Trophoblast cell (in vitro differentiated cells and primary cell): Measurements from ENCODE around the gene FHOD3.
A peak's percentile ranks its signal among the peaks of the same experiment; 100 is the strongest.

Source experiments
- DNase-seq, 2 donors: peaks; one replicate each; pipeline ENCODE4 v3.0.0-alpha.2; 2016
- H2AFZ ChIP-seq: 2 replicates; pipeline ENCODE4 v1.6.1; 2013; ENCODE audit warnings: low read length, moderate library complexity, mild to moderate bottlenecking; ENCODE audit not compliant: insufficient read depth, poor library complexity
- H2AK5ac ChIP-seq: 2 replicates; pipeline ENCODE4 v1.6.1; 2013; ENCODE audit warnings: mild to moderate bottlenecking, low read length
- H2BK120ac ChIP-seq: 2 replicates; pipeline ENCODE4 v1.6.1; 2013; ENCODE audit warnings: low read length, mild to moderate bottlenecking, moderate library complexity; ENCODE audit not compliant: insufficient read depth, poor library complexity
- H2BK12ac ChIP-seq: 2 replicates; pipeline ENCODE4 v1.6.1; 2013; ENCODE audit warnings: mild to moderate bottlenecking, low read length, moderate library complexity
- H2BK5ac ChIP-seq: 2 replicates; pipeline ENCODE4 v1.6.1; 2013; ENCODE audit warnings: low read length, low read depth, moderate library complexity, mild to moderate bottlenecking; ENCODE audit not compliant: poor library complexity
- H3K14ac ChIP-seq: 2 replicates; pipeline ENCODE4 v1.6.1; 2013; ENCODE audit warnings: mild to moderate bottlenecking, low read length
- H3K18ac ChIP-seq: 2 replicates; pipeline ENCODE4 v1.6.1; 2013; ENCODE audit warnings: mild to moderate bottlenecking, low read length
- H3K23ac ChIP-seq: 2 replicates; pipeline ENCODE4 v1.6.1; 2013; ENCODE audit warnings: low read length
- H3K27ac ChIP-seq: 2 replicates; pipeline ENCODE4 v1.5.1; 2013; ENCODE audit warnings: low read depth, mild to moderate bottlenecking, inconsistent platforms, low read length, moderate library complexity
- H3K27me3 ChIP-seq: 2 replicates; pipeline ENCODE4 v1.6.1; 2013; ENCODE audit warnings: inconsistent platforms, mild to moderate bottlenecking, low read length, moderate library complexity; ENCODE audit not compliant: insufficient read depth
- H3K36me3 ChIP-seq, 2 experiments: 1 replicate in 1 of 2; 2 replicates in 1 of 2; pipeline ENCODE4 v1.6.1; 2013; ENCODE audit warnings: low read length in 2 of 2, mild to moderate bottlenecking in 2 of 2, moderate library complexity in 1 of 2; ENCODE audit not compliant: insufficient read depth in 2 of 2, control insufficient read depth in 1 of 2
- H3K4ac ChIP-seq: 2 replicates; pipeline ENCODE4 v1.6.1; 2013; ENCODE audit warnings: low read depth, mild to moderate bottlenecking, low read length, moderate library complexity
- H3K4me1 ChIP-seq, 2 experiments: 1 replicate in 1 of 2; 2 replicates in 1 of 2; pipeline ENCODE4 v1.6.1; 2013; ENCODE audit warnings: low read length in 2 of 2, mild to moderate bottlenecking in 2 of 2, moderate library complexity in 1 of 2; ENCODE audit not compliant: insufficient read depth in 2 of 2, control insufficient read depth in 1 of 2
- H3K4me2 ChIP-seq: 2 replicates; pipeline ENCODE4 v1.6.1; 2013; ENCODE audit warnings: inconsistent platforms, mild to moderate bottlenecking, low read length, moderate library complexity
- H3K4me3 ChIP-seq: 2 replicates; pipeline ENCODE4 v1.5.1; 2013; ENCODE audit warnings: mild to moderate bottlenecking, low read depth, low read length, inconsistent platforms
- H3K79me1 ChIP-seq: one replicate; pipeline ENCODE4 v1.6.1; 2013; ENCODE audit warnings: low read length
- H3K79me2 ChIP-seq: 2 replicates; pipeline ENCODE4 v1.6.1; 2013; ENCODE audit warnings: low read length, mild to moderate bottlenecking; ENCODE audit not compliant: control insufficient read depth, insufficient read depth, poor library complexity
- H3K9ac ChIP-seq: 2 replicates; pipeline ENCODE4 v1.6.1; 2013; ENCODE audit warnings: mild to moderate bottlenecking, low read length
- H3K9me3 ChIP-seq: 2 replicates; pipeline ENCODE4 v1.6.1; 2013; ENCODE audit warnings: low read depth, mild to moderate bottlenecking, control low read depth, inconsistent platforms, low read length; ENCODE audit not compliant: insufficient read depth
- H4K12ac ChIP-seq: 2 replicates; pipeline ENCODE4 v1.6.1; 2013; ENCODE audit warnings: low read depth, mild to moderate bottlenecking, low read length, moderate library complexity
- H4K8ac ChIP-seq: 2 replicates; pipeline ENCODE4 v1.6.1; 2013; ENCODE audit warnings: low read depth, mild to moderate bottlenecking, low read length, moderate library complexity
- H4K91ac ChIP-seq: one replicate; pipeline ENCODE4 v1.6.1; 2013; ENCODE audit warnings: low read depth, mild to moderate bottlenecking, low read length, moderate library complexity
- WGBS: extraction: QIAGEN DNeasy Blood & Tissue Kit; methylation state at CpG from one replicate; pipeline ENCODE4 v1.1.7; 2013; ENCODE audit warnings: missing lambda C conversion rate; ENCODE audit not compliant: insufficient read length, insufficient coverage; ENCODE audit errors: extremely low coverage; 5-methylcytosine and 5-hydroxymethylcytosine counted together

FHOD3 gene

GRCh38 chr18:36256094-36256493 is 41.4 kb upstream of the FHOD3 start:
- no peak overlapping the region for H2BK120ac ChIP-seq

DNA sequence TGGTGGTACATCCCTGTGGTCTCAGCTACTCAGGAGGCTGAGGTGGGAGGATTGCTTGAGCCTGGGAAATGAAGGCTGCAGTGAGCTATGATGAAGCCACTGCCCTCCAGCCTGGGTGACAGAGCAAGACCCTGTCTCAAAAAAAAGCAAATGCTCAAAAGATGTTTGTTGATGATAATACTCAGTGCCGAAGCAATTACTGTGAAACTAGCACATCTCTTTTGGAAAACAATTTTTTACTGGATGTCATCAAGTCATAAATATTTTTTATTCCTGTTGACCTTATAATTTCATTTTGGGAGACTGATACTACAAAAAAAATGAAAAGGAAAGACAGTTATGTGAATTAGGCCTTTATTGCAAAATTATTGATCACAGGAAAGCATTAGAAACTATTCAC is 34.5 kb upstream of the FHOD3 start:
- H3K9me3 ChIP-seq, result peaks cover 3% of the 10 kb centered on the region
- H3K4me1 ChIP-seq, result no peaks in the 10 kb centered on the region
- no peak overlapping the region for H3K4me3 ChIP-seq
- no peak overlapping the region for H3K4me2 ChIP-seq
- H2BK12ac ChIP-seq, result no peak overlapping the region
- no peak overlapping the region for H4K8ac ChIP-seq
- no peak overlapping the region for H3K14ac ChIP-seq
- H2BK5ac ChIP-seq, result no peak overlapping the region
- no peak overlapping the region for H3K9ac ChIP-seq
- no peaks in the 10 kb centered on the region for H3K27me3 ChIP-seq
- H3K79me1 ChIP-seq, result no peaks in the 10 kb centered on the region
- H3K23ac ChIP-seq, result no peak overlapping the region
- H3K18ac ChIP-seq, result no peak overlapping the region
- WGBS, result no CpG with 5 or more reads among the region's 1 CpG
- no peak overlapping the region for H4K91ac ChIP-seq
- H3K79me2 ChIP-seq, result no peaks in the 10 kb centered on the region
- no peak overlapping the region for H3K27ac ChIP-seq
- H3K4ac ChIP-seq, result no peak overlapping the region
- H2AK5ac ChIP-seq, result no peak overlapping the region
- H3K36me3 ChIP-seq, result no peaks in the 10 kb centered on the region
- no peak for DNase-seq
- H2BK120ac ChIP-seq, result no peak overlapping the region
- H4K12ac ChIP-seq, result no peak overlapping the region
- H2AFZ ChIP-seq, result no peak overlapping the region

More at GRCh38 chr18:36256094-36256493, 41.4 kb upstream of the FHOD3 start:
- Histone ChIP-seq H3K27ac (no peak overlapping the region), H3K4me3 (no peak overlapping the region), H3K4me1 (no peaks in the 10 kb centered on the region), H3K18ac (no peak overlapping the region), H3K36me3 (no peaks in the 10 kb centered on the region), H2AFZ (no peak overlapping the region), H2BK5ac (no peak overlapping the region), H4K12ac (no peak overlapping the region), H3K27me3 (no peaks in the 10 kb centered on the region), H3K4ac (no peak overlapping the region), H3K9me3 (peaks cover 3% of the 10 kb centered on the region), H3K79me1 (no peaks in the 10 kb centered on the region), H3K23ac (no peak overlapping the region), H4K8ac (no peak overlapping the region), H2AK5ac (no peak overlapping the region), H4K91ac (no peak overlapping the region), H3K9ac (no peak overlapping the region), H2BK12ac (no peak overlapping the region), H3K4me2 (no peak overlapping the region), H3K79me2 (no peaks in the 10 kb centered on the region), H3K14ac (no peak overlapping the region)
- no CpG with 5 or more reads among the region's 7 CpGs for WGBS
- no peak for DNase-seq

DNA sequence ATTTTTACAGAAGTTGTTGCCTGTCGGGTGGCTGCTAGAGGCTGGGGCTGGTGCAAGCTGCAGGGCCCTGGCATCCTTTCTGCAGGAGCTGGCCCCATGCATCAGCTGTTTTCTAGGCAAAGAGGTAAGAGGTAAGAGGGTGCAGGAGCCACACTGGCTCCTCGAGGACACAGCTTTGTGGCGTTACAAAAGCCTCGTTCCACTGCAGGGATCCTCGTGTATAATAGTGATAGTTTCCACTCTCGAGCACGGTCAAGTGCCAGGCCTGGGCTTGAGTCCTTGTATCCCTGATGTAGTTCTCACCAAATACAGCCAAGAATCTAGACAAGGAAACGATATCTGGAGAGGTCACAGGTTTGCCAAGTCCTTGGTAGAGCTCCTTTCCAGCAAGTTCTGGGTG is 33.2 kb upstream of the FHOD3 start:
- Histone ChIP-seq H3K18ac (no peak overlapping the region), H4K12ac (no peak overlapping the region), H3K9ac (peak overlapping the region; percentile 1), H3K4me3 (no peak overlapping the region), H3K4me1 (no peaks in the 10 kb centered on the region), H3K14ac (no peak overlapping the region), H4K91ac (no peak overlapping the region), H2AFZ (no peak overlapping the region), H3K23ac (no peak overlapping the region), H2BK12ac (no peak overlapping the region), H4K8ac (no peak overlapping the region), H3K4me2 (no peak overlapping the region), H3K9me3 (peaks cover 3% of the 10 kb centered on the region), H2AK5ac (no peak overlapping the region), H3K27me3 (no peaks in the 10 kb centered on the region), H3K79me1 (no peaks in the 10 kb centered on the region), H2BK5ac (no peak overlapping the region), H2BK120ac (no peak overlapping the region), H3K4ac (no peak overlapping the region), H3K36me3 (no peaks in the 10 kb centered on the region), H3K27ac (no peak overlapping the region), H3K79me2 (no peaks in the 10 kb centered on the region)
- no peak for DNase-seq
- no CpG with 5 or more reads among the region's 8 CpGs for WGBS

DNA sequence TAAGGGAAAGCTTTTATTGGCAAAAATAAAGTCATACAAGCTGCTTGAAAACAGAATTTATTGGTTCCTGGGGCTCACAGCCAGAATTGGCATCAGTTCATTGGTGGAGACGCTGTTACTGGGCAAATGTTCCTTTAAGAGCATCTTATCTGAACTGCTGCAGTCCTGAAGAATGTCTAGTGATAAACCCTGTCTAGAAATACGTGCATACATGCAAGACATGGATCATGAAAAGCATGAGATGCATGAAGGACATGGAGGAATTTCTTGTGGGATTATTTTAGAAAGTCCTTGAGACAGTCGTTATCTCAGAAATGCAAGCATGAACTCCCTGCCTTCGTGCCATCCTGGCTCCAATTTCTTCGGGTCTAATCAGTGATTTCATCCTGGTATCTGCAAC is 32.5 kb upstream of the FHOD3 start:
- WGBS, result no CpG with 5 or more reads among the region's 5 CpGs

More for the DNA sequence above, 32.5 kb upstream of the FHOD3 start:
- Histone ChIP-seq H3K4me3 (no peak overlapping the region), H3K79me2 (no peaks in the 10 kb centered on the region), H4K91ac (no peak overlapping the region), H3K4me2 (no peak overlapping the region), H3K79me1 (no peaks in the 10 kb centered on the region), H3K9ac (no peak overlapping the region), H3K36me3 (no peaks in the 10 kb centered on the region), H3K14ac (no peak overlapping the region), H3K27me3 (no peaks in the 10 kb centered on the region), H3K4ac (no peak overlapping the region), H4K8ac (no peak overlapping the region), H3K4me1 (no peaks in the 10 kb centered on the region), H2AK5ac (no peak overlapping the region), H2BK12ac (no peak overlapping the region), H3K23ac (no peak overlapping the region), H3K27ac (no peak overlapping the region), H3K9me3 (peaks cover 3% of the 10 kb centered on the region), H3K18ac (no peak overlapping the region), H2BK5ac (no peak overlapping the region), H2AFZ (no peak overlapping the region), H4K12ac (no peak overlapping the region), H2BK120ac (no peak overlapping the region)
- DNase-seq, result peak; percentile 45 to 86
